Measurements from ENCODE around the gene TCERG1L.

- TF ChIP-seq, protein P1, sequence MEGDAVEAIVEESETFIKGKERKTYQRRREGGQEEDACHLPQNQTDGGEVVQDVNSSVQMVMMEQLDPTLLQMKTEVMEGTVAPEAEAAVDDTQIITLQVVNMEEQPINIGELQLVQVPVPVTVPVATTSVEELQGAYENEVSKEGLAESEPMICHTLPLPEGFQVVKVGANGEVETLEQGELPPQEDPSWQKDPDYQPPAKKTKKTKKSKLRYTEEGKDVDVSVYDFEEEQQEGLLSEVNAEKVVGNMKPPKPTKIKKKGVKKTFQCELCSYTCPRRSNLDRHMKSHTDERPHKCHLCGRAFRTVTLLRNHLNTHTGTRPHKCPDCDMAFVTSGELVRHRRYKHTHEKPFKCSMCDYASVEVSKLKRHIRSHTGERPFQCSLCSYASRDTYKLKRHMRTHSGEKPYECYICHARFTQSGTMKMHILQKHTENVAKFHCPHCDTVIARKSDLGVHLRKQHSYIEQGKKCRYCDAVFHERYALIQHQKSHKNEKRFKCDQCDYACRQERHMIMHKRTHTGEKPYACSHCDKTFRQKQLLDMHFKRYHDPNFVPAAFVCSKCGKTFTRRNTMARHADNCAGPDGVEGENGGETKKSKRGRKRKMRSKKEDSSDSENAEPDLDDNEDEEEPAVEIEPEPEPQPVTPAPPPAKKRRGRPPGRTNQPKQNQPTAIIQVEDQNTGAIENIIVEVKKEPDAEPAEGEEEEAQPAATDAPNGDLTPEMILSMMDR (IDR thresholded peaks at IDR 0.05; ENCODE audit: poor library complexity, severe bottlenecking), result no peak
- no peak for TF ChIP-seq EZH2 (IDR thresholded peaks at IDR 0.05; ENCODE audit: borderline replicate concordance, insufficient read depth, low read length, poor library complexity, severe bottlenecking)
These were observed 233.2 kb downstream of the TCERG1L start for GRCh38 chr10:131078131-131078881.
